Upper lobe of right lung (tissue), 1 donor: ENCODE results near the gene SAPCD1. TPM values are rescaled to one million over a fixed set of nuclear protein-coding genes. Genes with fewer than 3 reads are reported as not detected.

Experiments
- ATAC-seq: fragments of 200-7000 bp; cut with Tn5 transposase; one replicate; pipeline ENCODE4 v1.9.1; 2020; ENCODE audit warnings: mild to moderate bottlenecking, moderate library complexity
- DNase-seq: peaks from one replicate; pipeline ENCODE4 v3.0.0-alpha.2; 2020
- H3K27ac ChIP-seq: fragments of 200-600 bp; one replicate; pipeline ENCODE4 v1.8.0; 2022
- H3K27me3 ChIP-seq: fragments of 200-600 bp; one replicate; pipeline ENCODE4 v1.8.0; 2022; ENCODE audit warnings: mild to moderate bottlenecking
- H3K36me3 ChIP-seq: fragments of 200-600 bp; one replicate; pipeline ENCODE4 v1.8.0; 2022
- H3K4me1 ChIP-seq: fragments of 200-600 bp; one replicate; pipeline ENCODE4 v1.8.0; 2022
- H3K4me3 ChIP-seq: fragments of 200-600 bp; one replicate; pipeline ENCODE4 v1.8.0; 2022; ENCODE audit warnings: mild to moderate bottlenecking
- H3K9me3 ChIP-seq: fragments of 200-600 bp; one replicate; pipeline ENCODE4 v1.8.0; 2022
- intact Hi-C: fragments of 100-400 bp; cut with DNase I; formaldehyde crosslinking; loops from one replicate; pipeline ENCODE4 v1.11.0; 2022
- total RNA-seq: library from RNA; stranded (reverse); fragmentation: NEBNext Ultra II Directional; extraction: Animal tissue kit (Norgen Biotek cat#: 25700); gene quantifications from one replicate; pipeline ENCODE4 v1.2.1, GENCODE V29; 2021
- TF ChIP-seq, protein P1 (sequence below): fragments of 200-600 bp; IDR thresholded peaks from one replicate; pipeline ENCODE4 v1.8.0; 2022; ENCODE audit warnings: antibody characterized with exemption
- donor health status: DM: no; HTN: yes; CAD: no; lungs with severe emphysema.

Gene SAPCD1
- total RNA-seq, 1 donor from 2014 or later: 2.6 TPM

DNA sequence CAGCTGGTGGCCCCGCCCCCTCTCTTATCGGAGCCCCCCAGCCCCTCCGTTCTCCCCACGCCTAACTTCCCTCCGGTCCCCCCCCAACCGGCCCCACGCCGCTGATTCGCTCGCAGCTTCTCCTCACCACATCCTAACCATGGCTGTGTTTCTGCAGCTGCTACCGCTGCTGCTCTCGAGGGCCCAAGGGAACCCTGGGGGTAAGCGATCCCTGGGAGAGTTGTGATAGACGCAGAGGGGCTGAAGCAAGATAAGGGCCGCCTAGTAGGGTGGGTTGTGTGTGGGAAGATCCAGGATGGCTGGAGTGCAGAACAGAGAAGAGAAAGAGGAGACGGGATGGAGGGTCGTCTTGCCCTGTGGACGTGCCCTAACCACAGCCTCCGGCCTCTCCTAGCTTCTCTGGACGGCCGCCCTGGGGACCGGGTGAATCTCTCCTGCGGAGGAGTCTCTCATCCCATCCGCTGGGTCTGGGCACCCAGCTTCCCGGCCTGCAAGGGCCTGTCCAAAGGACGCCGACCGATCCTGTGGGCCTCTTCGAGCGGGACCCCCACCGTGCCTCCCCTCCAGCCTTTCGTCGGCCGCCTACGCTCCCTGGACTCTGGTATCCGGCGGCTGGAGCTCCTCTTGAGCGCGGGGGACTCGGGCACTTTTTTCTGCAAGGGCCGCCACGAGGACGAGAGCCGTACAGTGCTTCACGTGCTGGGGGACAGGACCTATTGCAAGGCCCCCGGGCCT is 39.0 kb upstream of the SAPCD1 start, which contains the start of gene MPIG6B:
MPIG6B (plus strand) TSS at position 129 of the 735 bp plus-strand sequence; CDS start at position 140, 11 bp downstream.
- no peak for ATAC-seq
- no peak for DNase-seq
- no peaks in the 10 kb centered on the region for H3K9me3 ChIP-seq
- TF ChIP-seq, protein P1, sequence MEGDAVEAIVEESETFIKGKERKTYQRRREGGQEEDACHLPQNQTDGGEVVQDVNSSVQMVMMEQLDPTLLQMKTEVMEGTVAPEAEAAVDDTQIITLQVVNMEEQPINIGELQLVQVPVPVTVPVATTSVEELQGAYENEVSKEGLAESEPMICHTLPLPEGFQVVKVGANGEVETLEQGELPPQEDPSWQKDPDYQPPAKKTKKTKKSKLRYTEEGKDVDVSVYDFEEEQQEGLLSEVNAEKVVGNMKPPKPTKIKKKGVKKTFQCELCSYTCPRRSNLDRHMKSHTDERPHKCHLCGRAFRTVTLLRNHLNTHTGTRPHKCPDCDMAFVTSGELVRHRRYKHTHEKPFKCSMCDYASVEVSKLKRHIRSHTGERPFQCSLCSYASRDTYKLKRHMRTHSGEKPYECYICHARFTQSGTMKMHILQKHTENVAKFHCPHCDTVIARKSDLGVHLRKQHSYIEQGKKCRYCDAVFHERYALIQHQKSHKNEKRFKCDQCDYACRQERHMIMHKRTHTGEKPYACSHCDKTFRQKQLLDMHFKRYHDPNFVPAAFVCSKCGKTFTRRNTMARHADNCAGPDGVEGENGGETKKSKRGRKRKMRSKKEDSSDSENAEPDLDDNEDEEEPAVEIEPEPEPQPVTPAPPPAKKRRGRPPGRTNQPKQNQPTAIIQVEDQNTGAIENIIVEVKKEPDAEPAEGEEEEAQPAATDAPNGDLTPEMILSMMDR: no peak
- H3K4me1 ChIP-seq: peaks cover 28% of the 10 kb centered on the region
- no peaks in the 10 kb centered on the region for H3K36me3 ChIP-seq
- intact Hi-C loops: no loop called here
- no peaks in the 10 kb centered on the region for H3K27me3 ChIP-seq
- H3K4me3 ChIP-seq: no peak within 1 kb of the TSS
- H3K27ac ChIP-seq: no peak within 1 kb of the TSS

DNA sequence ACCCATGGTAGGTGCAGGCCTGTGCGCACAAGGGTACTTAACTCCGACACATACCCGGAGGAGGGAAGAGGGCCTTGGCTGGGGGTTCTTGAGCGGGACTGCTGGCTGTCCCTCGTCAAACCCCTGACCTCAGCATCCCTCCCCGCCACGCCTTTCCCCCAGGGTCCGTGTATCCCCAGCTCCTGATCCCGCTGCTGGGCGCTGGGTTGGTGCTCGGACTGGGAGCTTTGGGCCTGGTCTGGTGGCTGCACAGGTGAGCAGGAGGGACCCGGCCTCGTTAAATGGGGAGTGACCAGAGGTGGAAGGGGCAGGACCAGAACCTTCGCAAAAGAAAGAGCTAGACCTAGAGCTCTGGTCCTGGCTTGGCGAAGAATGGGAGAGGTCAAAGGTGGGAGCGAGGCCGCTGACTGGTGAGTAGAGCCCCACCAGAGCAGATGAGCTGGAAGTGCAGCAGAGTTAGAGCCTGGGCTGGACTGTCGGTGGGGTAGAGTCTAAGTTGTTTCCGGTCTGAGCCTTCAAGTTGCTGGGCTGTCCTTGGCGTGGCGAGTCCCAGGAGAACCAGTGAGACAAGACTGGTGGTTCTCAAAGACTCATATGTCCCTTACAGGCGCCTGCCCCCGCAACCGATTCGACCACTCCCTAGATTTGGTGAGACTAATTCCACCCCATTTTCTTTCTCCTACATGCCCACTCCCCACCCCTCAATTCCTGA is 38.3 kb upstream of the SAPCD1 start:
- Histone ChIP-seq H3K36me3 (no peaks in the 10 kb centered on the region), H3K27ac (no peak overlapping the region), H3K4me3 (no peak overlapping the region), H3K4me1 (peaks cover 33% of the 10 kb centered on the region), H3K9me3 (no peaks in the 10 kb centered on the region), H3K27me3 (no peaks in the 10 kb centered on the region)
- no peak for DNase-seq
- TF ChIP-seq, protein P1: no peak
- ATAC-seq: no peak
- intact Hi-C loops: no loop called here

DNA sequence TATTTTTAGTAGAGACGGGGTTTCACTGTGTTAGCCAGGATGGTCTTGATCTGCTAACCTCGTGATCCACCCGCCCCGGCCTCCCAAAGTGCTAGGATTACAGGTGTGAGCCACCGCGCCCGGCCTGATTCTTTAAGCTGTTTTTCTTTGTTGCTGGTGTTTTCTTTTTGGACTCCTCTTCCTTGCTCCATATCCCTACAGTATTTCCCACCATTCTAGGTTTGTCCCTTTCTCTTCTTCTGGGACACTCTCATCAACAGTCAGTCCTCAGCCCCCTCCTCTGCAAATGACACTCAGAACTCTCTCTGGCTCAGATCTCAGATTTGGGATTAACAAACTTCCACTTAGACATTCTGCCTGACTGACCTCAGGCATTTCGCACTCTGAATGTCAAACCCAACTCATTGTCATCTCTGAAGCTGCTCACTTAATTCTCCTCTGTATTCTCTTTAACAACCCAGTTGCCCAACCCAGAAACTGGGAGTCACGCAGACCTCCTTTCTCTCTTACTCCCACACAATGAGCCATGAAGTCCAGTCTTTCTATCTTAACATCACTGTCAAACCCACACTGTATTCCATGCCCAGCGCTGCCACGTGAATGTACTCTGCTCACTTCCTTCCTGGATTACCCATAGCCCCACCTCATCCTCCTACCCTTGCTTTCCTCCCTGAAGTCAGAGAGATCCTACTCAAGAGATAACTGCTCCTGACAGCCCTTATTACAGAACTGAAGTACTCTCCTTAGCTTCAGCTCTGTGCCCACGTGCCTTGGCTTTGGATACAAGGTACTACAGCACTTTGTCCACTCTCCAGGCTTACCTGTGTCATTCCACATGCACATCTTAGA is 36.7 kb upstream of the SAPCD1 start:
- Histone ChIP-seq H3K27ac (peak overlapping the region; percentile 40), H3K36me3 (peaks cover 4% of the 10 kb centered on the region), H3K27me3 (no peaks in the 10 kb centered on the region), H3K4me3 (no peak overlapping the region), H3K9me3 (no peaks in the 10 kb centered on the region), H3K4me1 (peaks cover 38% of the 10 kb centered on the region)
- intact Hi-C loops: no loop called here
- DNase-seq (no peak), ATAC-seq (peak; percentile 43)
- TF ChIP-seq, protein P1: no peak

DNA sequence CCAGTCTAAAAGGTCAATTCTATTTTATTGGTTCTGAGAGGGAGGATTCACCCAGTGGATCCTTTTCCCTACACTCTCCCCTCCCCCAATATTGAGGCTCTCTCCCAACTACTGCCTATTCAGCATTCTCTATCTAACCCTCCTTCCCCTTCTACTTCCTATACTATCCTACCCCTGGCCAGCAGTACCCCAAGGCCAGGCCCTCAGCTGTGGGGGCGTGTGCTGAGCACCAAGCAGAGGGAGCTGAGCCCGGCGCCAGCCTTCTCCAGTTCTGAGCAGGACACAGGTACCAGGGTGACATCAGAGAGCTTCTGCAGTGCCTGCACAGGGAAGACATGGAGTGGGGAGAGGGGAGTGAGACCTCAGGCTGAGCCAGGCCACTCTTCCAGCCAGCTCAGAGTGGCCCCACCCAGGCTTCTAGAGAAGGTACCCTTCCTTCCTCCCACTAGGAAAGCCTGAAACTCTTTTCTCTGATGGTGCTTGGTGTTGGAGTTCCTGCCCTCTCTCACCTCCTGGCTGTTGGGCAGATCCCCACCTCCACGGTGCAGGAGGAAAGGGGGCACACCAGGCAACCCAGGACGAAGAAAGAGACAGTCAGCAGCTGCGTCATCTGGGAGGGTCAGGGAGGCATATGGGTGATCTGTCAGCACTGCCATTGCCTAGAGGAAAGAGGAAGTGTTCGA is 35.3 kb upstream of the SAPCD1 start:
- Histone ChIP-seq H3K4me3 (no peak overlapping the region), H3K9me3 (no peaks in the 10 kb centered on the region), H3K27ac (peak overlapping the region; percentile 78), H3K27me3 (no peaks in the 10 kb centered on the region), H3K36me3 (peaks cover 18% of the 10 kb centered on the region), H3K4me1 (peaks cover 43% of the 10 kb centered on the region)
- DNase-seq (no peak), ATAC-seq (peak; percentile 40)
- intact Hi-C loops: no loop called here
- TF ChIP-seq, protein P1: no peak
